GM12875 (cell line): Measurements from ENCODE around the gene POLR2A.

Source experiments
- H3K4me3 ChIP-seq: one replicate; pipeline ENCODE4 v1.5.1; 2011; ENCODE audit warnings: low read depth, low read length, control low read depth
- CTCF ChIP-seq: IDR thresholded peaks from 2 replicates; pipeline ENCODE4 v1.5.1; 2011; ENCODE audit warnings: low read depth, mild to moderate bottlenecking, control low read depth, inconsistent platforms, low read length, moderate library complexity, borderline replicate concordance; ENCODE audit not compliant: insufficient read depth

The POLR2A gene

GRCh38 chr17:7503521-7503920 is 19.4 kb downstream of the POLR2A start:
- no peak overlapping the region for H3K4me3 ChIP-seq
- no peak for TF ChIP-seq CTCF

GRCh38 chr17:7508145-7508544 is 24.0 kb downstream of the POLR2A start:
- H3K4me3 ChIP-seq: no peak overlapping the region
- no peak for TF ChIP-seq CTCF

- no peak for TF ChIP-seq CTCF
- no peak overlapping the region for H3K4me3 ChIP-seq
Observed at GRCh38 chr17:7508846-7509245, 24.7 kb downstream of the POLR2A start.

GRCh38 chr17:7509937-7510336 is 25.8 kb downstream of the POLR2A start:
- no peak overlapping the region for H3K4me3 ChIP-seq
- no peak for TF ChIP-seq CTCF

- no peak for TF ChIP-seq CTCF
- H3K4me3 ChIP-seq: no peak overlapping the region
Observed at GRCh38 chr17:7511108-7511507, 26.9 kb downstream of the POLR2A start.

- H3K4me3 ChIP-seq: no peak overlapping the region
Observed at GRCh38 chr17:7512105-7512504, 27.9 kb downstream of the POLR2A start.

More at GRCh38 chr17:7512105-7512504, 27.9 kb downstream of the POLR2A start:
- no peak for TF ChIP-seq CTCF
